ENCODE results near the gene UCKL1.

- TF ChIP-seq CTCF (IDR thresholded peaks at IDR 0.05) (no peak), POLR2A (IDR thresholded peaks at IDR 0.05) (no peak)
These were observed 8.4 kb downstream of the UCKL1 start for GRCh38 chr20:63947638-63948456.
